Activated CD8-positive, alpha-beta memory T cell treated with anti-CD3 and anti-CD28 coated beads, Interleukin-2, amount 50 U/mL, for 4 hours (primary cell): ENCODE data around the gene HBG2.

ENCODE experiments used
- DNase-seq: peaks from one replicate; pipeline ENCODE4 v3.0.0-alpha.2; 2020

Gene HBG2

DNA sequence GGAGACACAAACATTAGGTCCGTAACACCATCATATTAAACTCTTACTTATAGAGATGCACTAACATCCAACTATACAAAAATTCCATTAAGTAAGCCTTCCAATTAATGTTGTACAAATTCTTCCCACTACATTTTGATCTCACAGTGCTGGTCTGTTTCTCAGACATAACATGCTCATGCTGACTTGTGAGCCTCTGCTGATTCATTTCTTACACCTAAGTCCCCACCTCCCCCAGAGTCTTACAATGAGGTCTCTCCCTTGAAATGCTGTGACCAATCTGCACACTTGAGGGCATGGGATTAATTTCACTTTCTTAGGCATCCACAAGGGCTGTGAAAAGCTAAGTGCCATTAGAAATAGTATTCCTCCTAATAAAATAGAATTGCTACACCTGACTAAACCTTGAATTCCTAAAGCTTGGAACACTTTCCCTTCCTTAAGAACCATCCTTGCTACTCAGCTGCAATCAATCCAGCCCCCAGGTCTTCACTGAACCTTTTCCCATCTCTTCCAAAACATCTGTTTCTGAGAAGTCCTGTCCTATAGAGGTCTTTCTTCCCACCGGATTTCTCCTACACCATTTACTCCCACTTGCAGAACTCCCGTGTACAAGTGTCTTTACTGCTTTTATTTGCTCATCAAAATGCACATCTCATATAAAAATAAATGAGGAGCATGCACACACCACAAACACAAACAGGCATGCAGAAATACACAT lies 6.9 kb downstream of the HBG2 start:
- no peak for DNase-seq

DNA sequence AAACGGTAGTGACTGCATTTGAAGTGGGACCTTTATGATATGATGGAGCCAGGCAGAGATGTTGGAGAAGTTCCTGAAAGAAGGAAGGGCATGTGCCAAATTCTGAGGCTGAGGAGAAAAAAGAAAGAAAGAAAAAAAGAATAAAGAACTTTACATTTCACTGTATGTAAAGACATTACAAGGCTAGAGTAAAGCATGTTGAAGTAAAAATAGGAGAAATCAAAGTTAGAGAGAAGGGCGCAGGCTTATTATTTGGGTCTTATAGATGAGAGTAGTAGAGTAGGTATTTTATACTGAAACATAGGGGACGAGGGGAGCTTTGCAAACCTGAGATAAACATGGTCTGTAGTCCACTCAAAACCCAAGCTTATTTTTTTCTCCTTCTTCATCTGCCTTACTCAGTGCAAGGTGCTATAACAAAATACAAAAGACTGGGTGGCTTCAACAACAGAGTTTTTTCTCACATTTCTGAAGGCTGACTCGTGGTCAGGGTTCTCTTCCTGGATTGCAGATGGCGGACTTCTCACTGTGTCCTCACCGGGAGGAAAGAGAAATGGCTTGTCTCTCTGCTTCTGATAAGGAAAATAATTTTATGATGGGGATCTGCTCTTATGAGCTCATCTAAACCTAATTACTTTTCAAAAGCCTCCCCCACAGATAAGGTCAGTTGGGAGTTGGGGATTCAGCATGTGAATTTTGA lies 7.7 kb downstream of the HBG2 start:
- DNase-seq, result no peak

DNA sequence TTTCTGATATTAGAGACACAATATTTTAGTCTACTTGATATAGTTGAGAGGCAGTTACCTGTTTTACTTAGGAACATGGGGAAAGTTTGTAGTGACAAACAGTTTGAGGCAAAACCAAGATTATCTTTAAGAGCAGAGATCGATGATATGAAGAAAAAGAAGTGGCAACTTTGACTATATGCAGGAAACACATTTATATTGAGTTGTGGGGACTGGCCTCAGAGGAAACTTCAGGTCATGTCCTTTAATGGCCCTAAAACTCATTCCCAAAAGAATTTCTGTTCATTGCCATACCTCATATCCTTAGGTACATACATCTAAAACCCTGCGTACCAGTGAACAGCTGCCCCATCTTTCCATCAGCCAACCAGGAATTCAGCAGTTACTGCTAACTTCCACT lies 9.4 kb downstream of the HBG2 start:
- DNase-seq, result no peak

DNA sequence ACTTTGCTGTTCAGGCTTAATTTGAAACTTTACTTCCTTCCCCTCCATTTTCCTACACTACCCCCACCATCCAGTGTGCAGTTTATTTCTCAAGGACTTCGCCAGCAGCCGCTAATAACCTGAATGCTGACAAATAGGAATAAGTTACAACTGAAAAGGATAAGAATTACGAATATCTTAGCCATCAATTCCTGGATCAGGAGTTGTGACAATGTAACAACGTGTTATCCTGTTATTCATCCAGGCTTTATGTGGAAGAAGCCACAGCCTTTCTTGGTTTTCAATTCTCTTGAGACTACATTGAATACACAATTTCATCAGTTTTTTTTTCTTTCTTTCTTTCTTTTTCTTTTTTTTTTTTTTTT lies 10.8 kb downstream of the HBG2 start:
- DNase-seq, result no peak

DNA sequence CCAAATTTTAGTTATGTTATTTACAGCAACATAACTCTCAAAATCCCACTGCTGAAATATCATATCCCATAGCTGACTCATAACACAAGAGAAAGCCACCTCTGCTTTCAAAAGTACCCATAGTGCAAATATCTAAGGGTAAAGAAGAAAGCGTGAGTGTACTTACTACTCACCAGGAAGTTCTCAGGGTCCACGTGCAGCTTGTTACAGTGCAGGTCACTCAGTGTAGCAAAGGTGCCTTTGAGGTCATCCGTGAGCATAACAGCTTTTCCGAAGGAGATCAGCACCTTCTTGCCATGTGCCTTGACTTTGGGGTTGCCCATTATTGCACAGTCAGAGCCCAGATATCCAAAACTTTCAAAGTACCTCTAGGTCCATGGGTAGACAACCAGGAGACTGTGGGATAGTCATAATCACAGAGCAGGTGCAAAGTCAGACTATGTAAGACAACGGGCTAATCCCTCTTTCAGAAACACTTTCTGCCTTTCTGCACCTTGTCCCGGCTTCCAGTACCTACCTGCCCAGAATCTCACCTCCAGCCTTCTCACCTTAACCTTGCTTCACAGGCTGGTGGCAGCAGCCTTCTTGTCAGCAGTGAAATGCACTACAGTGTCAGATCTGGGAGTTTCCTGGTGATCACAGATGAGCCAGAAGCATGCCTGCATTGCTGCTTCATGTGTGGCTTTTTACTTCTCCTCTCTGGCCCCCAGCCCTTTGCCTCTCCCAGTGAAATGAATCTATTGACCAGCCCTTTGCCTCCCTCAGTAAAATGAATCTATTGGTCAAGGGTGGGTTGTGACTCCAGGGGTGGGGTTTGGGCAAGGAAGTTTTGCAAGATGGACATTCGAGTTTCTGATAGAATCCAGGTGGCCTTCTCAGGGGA lies 11.4 kb downstream of the HBG2 start:
- DNase-seq, result no peak

DNA sequence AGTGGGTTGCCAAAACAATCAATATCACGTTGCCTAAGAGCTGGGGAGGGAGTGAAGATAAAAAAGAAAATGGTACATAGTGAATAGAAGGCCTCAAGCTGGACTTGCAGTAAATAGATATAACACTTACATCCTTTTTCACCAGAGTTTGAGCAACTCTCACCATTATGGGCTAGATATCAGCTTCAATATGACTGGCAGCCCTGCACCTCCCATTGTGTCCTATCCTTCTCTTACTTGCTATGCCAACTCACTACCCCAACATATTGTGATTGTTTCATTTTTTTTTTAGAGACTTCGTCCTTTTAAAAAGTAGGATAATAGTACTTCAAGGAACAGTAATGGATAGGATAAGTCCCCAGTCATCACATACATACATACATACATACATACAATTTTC lies 12.4 kb downstream of the HBG2 start:
- no peak for DNase-seq

DNA sequence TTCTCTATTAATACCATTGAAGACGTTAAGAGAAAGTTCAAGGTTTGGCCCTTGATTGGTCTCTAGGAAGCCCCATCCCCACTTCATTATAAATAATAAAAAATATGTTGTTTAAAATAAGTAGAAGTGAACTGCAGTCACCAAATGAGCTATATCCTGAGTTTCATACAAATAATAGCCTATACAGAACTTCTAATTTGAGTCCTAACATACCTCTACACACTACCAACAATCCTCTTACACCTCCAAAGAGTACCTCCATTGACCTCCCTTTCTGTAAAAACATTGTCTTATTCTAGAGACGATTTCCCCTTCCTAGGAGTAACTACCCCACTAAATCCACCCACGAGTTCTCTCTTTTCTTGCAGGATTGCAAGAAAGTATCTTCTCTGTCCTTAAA lies 13.1 kb downstream of the HBG2 start:
- DNase-seq, result no peak

DNA sequence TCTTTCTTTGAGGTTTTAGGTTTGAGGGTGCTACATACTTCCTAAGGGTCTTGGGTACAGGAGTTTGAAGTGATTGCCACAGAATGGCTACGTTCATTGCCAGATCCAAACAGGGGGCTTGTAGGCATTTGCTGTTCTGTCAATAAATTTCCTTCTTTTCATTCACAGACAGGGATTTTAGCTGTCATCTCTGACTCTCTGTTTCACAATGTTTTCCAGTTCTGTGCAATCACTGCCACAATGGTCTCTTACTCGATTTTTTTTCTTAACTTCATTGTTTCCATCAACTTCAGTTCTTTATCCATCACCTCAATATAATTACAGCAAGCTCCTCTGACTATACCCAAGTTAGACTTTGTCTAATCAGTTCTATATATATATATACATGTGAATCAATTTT lies 14.1 kb downstream of the HBG2 start:
- DNase-seq, result no peak

DNA sequence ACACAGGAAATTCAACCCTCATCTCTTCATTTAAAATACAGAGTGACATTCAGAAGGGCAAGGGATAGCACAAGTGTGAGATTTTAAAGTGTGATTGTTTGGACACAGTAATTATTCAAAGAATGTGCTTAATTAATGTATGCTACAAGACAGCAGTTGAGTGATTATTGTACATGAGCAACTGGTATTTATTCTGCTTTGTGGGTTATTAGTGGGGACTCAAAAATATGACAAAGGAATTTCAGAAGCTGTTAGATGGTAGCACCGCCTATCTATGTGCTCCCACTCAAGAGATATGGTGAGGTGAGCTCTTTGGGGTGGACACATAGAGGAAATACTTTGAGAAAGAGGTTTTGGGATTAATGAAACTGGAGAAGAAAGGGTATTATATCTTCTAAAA lies 14.5 kb downstream of the HBG2 start:
- no peak for DNase-seq

DNA sequence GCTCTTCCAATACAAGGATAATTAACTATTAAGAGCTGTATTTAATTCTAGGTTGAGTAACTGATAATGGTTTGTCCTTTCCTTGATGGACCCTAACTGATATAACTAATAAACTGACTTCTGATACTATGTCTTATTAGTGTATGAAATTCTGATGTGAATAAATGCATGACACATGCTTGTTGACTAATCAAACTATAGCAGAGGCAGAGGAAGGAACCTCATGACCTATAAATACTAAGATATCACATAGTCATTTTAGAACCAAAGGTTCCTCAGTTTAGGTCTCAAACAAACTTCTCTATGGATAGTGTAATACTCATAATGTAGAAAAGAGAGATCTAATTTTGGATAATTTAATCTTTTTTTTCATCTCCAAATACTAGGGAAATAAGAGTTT lies 15.5 kb downstream of the HBG2 start:
- DNase-seq, result no peak

DNA sequence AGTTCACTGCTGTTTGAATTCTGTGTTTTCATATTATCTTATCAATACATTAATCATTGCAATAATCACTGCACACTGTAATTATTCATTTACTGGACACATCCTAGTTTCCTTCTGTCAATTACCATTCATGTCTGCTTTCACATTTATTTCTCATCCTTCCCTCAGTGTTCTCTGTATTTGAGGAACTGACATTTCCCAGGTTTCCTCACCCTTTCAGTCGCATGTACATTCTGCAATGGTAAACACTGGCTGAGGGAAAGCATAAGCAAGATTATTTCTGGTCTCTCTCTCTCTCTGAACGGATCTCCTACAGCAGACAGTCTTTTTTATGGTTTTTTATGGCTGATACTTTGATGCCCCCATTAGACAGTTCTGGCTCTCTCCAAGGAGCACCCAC lies 16.1 kb downstream of the HBG2 start:
- DNase-seq, result no peak

DNA sequence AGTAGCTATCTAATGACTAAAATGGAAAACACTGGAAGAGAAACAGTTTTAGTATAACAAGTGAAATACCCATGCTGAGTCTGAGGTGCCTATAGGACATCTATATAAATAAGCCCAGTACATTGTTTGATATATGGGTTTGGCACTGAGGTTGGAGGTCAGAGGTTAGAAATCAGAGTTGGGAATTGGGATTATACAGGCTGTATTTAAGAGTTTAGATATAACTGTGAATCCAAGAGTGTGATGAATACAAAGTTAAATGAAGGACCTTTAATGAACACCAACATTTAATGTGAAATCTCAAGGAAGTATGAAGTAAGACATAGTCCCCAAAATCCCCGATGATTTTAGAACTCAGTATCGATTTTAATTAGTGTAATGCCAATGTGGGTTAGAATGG lies 17.2 kb downstream of the HBG2 start:
- no peak for DNase-seq

DNA sequence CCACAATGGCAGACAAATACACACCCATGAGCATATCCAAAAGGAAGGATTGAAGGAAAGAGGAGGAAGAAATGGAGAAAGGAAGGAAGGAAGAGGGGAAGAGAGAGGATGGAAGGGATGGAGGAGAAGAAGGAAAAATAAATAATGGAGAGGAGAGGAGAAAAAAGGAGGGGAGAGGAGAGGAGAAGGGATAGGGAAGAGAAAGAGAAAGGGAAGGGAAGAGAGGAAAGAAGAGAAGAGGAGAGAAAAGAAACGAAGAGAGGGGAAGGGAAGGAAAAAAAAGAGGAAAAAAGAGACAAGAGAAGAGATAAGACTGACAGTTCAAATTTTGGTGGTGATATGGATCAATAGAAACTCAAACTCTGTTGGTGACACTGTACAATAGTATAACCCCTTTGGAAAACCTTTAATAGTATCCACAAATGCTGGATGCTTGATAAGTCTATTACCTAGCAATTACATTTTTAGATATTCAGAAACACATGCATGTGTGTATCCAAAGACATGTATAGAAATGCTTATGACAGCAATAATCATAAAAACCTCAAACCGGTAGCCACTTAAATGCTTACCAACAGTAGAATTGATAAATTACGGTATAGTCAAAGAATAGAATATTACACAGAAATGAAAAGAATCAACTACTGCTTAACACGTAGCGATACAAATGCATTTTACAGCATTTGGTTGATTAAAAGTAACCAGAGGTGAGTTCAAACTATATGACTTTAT lies 19.1 kb downstream of the HBG2 start:
- no peak for DNase-seq

DNA sequence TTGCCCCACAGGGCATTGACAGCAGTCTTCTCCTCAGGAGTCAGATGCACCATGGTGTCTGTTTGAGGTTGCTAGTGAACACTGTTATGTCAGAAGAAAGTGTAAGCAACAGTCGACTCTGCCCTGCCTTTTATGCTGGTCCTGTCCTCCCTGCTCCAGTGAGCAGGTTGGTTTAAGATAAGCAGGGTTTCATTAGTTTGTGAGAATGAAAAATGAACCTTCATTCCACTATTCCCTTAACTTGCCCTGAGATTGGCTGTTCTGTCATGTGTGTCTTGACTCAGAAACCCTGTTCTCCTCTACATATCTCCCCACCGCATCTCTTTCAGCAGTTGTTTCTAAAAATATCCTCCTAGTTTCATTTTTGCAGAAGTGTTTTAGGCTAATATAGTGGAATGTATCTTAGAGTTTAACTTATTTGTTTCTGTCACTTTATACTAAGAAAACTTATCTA lies 20.2 kb downstream of the HBG2 start, which contains the start of gene HBD:
HBD (minus strand) TSS at position 103 of the 454 bp plus-strand sequence; CDS start at position 53, 50 bp downstream.
- DNase-seq, result no peak

DNA sequence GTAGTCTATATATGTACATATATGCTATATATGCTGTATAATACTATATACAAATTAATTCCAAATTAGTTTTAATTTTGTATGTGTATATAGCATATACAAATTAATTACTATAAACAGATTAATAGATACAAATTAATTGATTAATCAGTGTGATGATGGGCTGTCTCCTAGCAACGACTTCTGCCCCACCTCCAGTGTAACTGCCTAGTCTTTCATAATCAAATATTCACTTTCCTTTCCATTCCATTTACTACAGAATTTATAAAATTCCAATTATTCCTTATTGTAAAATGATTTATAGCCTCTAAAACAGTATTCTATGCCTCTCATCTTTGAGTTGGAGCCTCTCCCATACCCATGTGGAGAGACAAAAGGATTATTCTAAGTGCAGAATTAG lies 21.3 kb downstream of the HBG2 start:
- DNase-seq, result no peak

DNA sequence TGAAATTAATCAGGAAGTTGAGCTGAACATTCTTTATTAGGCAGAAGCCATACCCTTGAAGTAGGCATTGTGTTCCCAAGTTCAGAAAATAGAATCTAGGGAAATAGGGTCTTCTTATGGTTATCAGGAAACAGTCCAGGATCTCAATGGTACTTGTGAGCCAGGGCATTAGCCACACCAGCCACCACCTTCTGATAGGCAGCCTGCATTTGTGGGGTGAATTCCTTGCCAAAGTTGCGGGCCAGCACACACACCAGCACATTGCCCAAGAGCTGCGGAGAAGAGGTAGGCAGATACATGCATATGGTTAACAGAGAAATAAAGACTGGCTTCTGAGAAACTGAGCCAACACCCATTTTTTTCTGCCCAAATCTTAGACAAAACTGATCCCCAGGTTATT lies 21.8 kb downstream of the HBG2 start:
- DNase-seq, result no peak

DNA sequence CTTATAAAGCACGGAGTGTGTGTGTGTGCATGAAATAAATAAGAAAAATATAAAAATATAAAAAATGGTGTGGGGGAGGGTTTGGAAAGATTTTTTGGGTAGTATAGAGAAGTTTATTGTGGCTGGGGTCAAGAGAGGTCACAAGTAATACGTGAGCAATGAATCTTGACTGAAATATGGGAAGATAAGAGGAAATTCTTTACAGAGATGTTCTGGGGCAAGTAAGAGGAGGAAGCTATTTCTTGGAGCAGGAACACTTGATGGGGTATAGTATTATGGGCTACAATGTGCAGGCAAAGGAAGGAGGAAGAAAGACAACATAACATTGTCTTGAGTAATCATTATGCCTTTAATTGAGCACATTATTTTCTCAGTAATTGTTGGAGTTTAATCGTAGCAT lies 22.4 kb downstream of the HBG2 start:
- no peak for DNase-seq

DNA sequence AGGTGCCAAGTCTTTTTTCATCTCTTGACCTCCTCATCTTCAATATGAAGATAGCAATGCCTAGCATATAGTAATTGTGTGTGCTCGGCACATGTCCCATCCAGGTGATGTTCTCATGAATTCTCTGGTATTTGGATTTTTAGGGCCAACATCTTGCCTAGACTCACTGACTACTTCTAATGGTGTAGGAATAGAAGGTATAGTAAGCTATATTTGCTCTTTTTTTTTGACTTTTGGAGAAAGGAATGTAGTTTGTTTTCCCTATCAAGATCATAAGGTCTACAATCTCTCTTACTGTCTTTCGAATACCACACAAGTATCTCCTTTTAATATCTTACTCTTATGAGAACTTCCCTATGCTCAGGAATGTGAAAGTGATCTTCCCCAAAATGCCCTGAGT lies 23.5 kb downstream of the HBG2 start:
- no peak for DNase-seq

DNA sequence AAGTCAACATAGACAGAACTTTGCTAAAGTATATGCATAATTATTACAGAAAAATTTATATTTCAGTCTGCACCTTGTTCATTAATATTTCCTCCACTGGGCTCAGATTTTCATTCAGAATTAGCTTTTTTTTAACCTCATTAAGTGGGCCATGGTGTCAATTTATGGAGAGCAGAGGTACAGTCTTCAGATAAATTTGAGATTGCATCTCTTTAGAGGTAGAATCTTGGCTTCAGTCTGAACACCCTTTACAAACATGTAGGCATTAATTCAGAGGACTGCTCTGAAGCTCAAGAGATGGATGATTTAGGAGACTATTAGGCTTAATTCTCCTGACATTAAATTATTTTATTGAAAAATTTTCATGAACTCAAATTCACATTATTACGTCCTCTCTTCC lies 24.3 kb downstream of the HBG2 start:
- no peak for DNase-seq

DNA sequence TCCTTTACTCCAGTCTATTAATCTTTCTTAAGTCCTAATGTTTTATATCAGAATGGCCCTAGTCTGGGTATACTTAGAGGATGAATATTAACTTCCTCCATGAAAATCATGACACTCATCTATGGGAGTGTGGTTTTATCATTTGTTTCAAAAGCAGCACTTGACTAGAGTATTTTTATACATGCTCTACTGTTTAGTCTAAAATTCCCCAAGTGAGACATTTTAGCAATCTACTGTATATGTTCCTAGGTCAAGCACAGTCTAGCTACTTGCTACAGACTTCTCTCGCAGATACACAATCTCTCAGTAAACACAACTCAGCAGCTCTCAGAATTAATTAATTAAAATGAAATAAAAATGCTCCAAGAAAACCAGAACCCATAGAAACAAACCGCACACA lies 24.8 kb downstream of the HBG2 start:
- DNase-seq, result no peak

DNA sequence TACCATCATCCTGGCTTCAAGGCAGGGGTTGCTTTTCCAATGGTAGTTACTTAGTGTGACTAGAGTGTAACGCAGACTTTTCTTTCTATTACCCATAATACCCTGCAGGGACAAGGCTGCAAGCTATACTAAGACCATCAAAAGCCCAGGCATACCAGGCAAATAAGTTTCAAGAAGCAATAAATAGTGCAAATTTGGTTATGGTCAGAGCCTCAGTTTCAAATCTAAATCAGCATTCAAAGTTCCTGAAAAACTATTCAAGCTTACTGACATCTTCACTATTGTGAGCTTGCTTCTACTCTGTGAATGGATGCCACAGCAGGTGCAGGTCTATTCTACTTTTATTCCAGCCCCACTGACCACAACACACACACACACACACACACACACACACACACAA lies 25.2 kb downstream of the HBG2 start:
- DNase-seq, result no peak

DNA sequence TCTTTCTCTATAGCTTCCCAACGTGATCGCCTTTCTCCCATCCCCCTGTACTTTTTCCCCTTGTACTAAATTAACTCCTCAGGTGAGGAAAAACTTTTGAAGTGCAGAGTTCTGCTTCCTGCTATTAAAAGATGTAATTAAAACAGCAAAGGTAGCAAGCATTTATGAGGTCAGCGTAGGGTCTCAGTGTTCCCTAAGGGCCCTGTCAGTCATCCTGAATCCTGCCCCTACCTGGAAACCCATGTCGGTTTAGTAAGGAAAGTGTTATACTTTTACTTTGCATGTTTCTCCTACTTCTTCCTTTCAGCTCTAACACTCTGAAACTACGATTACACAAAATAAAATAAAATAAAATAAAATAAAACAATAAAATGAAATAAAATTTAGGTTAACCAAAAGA lies 26.5 kb downstream of the HBG2 start:
- no peak for DNase-seq

DNA sequence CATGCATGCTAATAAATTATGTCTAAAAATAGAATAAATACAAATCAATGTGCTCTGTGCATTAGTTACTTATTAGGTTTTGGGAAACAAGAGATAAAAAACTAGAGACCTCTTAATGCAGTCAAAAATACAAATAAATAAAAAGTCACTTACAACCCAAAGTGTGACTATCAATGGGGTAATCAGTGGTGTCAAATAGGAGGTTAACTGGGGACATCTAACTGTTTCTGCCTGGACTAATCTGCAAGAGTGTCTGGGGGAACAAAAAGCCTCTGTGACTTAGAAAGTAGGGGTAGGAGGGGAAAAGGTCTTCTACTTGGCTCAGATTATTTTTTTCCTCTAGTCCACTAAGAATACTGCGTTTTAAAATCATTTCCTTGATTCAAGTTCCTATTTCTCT lies 26.9 kb downstream of the HBG2 start:
- no peak for DNase-seq
